Dedifferentiated amniotic fluid mesenchymal stem cell (primary cell): ENCODE data around the gene KDR.

Source experiments
- DNase-seq: peaks from one replicate; pipeline ENCODE4 v3.0.0-alpha.2; 2016; ENCODE audit errors: extremely low spot score

The KDR gene

DNA sequence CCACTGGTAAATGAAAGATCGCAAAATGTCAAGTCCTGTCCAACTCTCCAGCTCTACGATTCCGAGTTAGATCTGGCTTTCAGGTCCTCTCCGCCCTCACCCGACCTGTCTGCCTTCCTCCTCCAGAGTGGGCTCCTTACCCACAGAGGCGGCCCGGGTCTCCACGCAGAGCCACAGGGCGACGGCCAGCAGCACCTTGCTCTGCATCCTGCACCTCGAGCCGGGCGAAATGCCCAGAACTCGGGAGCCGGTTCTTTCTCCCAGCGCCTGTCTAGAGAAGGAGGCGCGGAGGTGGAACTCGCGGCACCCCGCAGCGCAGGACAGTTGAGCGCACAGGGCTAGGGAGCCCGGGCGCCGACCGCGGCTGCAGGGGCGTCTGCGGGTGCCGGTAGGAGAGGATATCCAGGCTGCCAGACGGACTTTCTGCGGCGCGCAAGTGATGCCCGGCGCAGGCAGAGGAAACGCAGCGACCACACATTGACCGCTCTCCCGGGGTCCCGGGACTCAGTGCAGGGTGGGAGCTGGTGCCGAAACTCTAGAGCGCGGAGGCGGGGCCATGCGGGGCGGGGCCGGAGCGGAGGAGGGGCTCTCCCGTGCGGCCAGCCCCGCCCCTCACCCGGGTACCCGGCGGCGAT lies at the start of gene KDR:
TSS of gene KDR (minus strand) at position 509 of the 635 bp plus-strand sequence. CDS start at position 207, 302 bp downstream.
- DNase-seq = no peak

DNA sequence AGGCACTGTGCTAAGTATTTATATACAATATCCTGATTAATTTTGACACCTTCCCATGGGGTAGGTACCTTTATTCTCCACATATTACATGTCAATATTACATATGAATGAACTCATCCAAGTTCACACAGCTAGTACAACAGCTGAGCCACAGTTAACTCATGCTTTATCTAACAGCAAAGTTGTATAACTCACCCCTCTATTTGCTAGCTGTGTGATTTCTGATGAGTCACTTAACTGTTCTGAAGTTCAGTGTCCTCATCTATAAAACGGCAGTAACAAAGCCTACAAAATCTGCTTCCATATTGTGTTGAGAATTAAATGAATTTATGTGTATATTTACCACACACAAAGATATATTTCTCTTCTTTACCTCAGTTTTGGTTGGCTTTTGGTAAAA lies 48.2 kb upstream of the KDR start:
- peak; percentile 13 for DNase-seq

GRCh38 chr4:55172694-55173287 lies 47.4 kb upstream of the KDR start:
- no peak for DNase-seq

DNA sequence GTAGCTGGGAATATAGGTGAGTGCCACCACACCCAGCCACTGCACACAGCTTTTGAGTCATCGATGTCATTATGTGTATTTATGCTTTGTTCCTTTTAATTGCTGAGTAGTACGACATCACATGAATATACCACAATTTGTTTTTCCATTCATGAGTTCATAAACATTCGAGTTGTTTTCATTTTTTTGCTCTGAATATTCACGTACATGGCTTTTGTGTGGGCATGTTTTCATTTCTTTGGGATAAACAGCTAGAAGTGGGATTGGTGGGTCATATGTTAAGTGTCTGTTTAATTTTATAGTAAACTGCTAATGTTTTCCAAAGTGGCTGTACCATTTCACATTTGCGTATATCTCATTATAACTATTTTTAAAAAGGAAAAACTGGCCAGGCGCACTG lies 45.1 kb upstream of the KDR start:
- no peak for DNase-seq

DNA sequence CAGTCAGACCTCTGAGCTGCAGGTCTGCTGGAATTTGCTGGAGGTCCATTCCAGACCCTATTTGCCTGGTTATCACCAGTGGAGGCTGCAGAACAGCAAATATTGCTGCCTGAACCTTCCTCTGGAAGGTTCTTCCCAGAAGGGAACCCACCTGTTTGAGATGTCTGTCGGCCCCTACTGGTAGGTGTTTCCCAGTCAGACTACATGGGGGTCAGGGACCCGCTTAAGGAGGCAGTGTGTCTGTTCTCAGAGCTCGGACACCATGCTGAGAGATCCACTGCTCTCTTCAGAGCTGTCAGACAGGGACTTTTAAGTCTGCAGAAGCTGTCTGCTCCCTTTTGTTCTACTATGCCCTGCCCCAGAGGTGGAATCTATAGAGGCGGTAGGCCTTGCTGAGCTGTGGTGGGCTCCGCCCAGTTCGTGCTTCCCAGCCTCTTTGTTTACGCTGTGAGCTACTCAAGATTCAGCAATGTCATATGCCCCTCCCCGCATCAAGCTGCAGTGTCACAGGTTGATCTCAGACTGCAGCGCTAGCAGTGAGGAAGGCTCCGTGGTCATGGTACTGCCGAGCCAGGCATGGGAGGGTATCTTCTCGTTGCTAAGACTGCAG lies 44.1 kb upstream of the KDR start:
- no peak for DNase-seq

DNA sequence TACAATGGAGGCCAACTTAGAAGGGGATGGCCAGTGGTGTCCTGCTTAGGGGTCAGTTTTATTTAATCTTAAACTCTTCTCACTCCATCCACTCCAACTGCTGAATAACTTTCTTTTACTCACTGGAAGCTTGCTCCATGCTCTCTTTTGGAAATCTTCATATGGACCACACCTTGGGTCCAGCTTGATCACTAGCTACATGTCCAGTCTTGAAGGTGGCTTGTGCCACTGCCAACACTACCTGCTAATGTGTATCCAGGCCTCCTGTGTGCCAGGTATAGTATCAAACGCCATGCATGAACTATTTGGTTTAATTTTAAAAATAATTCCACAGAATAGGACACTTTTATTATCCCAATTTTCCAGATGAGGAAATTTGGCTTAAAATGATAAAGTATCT lies 37.0 kb upstream of the KDR start:
- no peak for DNase-seq

DNA sequence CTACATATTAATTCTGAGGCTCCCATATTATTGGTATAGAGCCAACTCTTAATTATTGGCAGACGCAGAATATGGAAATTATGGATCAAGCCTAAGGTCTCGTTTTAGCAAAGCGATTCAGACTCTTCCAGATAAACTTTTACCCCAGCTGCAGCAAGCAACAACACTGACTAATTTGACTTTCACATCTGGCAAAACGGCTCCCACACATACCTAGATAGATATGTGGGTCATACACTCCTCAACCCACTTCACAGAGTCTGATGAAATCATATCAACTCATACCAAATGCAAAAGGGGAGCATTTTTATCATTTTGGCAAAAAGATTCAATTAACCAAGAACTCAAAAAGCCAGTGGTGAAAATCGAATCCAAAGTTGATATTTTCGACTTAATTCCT lies 36.3 kb upstream of the KDR start:
- no peak for DNase-seq

DNA sequence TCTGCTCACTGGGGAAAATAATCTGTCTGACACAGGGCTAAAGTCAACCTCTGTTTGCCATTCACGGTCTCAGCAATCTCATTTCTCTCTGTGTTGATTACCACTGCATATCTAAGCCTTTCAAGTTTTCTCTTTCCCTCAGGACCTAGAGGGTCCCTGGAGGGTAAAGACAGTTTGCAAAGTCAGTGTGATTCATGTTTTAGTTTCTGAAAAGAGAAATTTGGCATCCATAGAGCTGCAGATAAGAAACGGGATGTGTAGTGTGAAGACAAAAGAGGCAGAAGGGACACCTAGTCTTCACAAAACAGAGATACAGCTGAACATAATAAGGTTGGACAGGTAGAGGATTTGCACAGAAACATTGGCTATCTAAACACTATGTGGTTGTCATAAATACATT lies 34.5 kb upstream of the KDR start:
- no peak for DNase-seq

DNA sequence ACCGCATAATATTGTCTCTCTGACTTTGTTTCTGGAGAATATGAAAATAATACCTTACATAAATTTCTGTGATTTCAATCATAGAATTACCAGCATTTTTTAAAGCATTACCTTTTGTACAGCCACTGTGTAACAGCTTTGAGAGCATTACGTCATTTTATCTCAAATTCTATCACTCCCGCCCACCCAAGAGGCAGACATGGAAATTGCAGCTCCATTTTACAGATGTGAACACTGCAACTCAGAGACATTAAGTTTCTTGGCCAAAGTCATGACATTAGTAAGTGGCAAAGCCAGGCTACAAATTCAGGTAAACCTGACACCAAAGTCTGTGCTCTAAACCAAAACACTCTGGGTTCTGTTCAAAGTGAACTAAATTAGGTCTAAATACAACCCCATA lies 33.6 kb upstream of the KDR start:
- DNase-seq = no peak

DNA sequence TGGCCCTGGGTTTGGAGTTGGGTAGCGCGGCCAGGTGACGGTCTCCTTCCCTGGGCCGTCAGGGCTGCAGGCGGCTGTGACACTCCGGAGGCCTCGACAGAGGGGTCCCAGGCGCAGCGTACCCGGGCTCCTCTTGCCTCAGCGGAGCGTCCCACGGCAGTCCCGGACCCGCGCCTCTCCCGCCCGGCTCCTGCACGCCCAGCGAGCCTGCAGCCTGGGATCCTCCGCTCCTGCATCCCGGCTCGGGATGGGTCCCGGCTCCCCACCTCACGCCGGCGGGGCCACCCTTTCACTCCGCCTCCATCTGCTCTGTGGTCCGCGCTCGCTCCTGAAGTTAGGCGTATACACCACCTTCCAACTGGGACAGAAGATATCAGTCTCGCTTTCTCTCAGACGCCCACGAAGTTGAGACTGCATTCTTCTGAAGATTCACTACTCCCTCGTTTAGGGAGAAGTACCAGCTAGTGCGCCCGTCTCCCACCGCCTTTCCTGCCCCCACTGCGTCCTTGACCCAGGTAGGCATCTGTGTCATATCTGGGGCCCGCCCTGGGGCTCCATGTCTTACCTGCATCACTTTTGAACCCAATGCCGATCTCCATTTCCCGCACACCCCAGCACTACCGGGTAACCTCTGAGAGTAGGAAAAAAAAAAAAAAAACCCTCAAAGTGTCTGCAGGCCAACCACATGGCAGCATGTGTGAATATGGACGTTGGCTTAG lies 32.3 kb upstream of the KDR start:
- no peak for DNase-seq

- DNase-seq = no peak
Measured at GRCh38 chr4:55154933-55155332, 29.5 kb upstream of the KDR start.

GRCh38 chr4:55154290-55154880 lies 29.0 kb upstream of the KDR start:
- DNase-seq = no peak

DNA sequence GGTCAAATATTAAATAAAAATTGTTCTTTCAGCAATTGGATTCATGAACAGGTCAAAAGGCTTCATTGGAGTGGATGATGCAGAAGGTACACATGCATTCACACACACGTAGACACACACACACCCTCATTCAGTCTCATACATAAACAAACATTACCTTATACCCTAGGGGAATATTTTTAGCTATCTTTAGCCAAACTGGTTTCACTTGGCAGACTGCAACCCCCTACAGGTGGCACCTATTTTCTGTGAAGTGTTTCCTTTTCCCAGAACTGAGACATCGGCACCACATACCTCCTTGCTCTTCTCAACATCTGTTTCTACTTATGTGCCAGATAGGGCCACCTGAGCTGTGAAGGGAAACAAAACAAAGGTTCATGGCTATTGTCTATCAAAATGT lies 18.5 kb upstream of the KDR start:
- no peak for DNase-seq

GRCh38 chr4:55138367-55138766 lies 13.0 kb upstream of the KDR start:
- DNase-seq = no peak

- no peak for DNase-seq
Measured at GRCh38 chr4:55136634-55137033, 11.2 kb upstream of the KDR start.

- DNase-seq = no peak
Measured at GRCh38 chr4:55133951-55134350, 8.6 kb upstream of the KDR start.

DNA sequence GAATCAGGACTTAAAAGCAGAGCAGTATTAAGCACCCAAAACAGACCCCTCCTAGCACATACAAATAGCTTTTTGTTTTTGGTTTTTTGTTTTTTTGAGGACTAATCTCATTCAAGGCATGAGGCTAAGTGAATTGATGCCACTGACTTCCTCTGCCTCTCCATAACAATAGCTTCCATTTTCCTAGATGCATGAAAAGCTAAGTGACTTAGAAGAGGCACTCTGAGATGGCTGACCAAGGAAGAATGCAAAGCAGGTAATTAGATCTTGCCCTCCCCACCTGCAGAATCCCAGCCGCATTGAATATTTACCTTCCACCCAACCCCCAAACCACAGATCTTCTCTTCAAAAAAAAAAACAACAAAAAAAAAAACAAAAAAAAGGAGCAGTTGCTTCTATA lies 7.4 kb upstream of the KDR start:
- no peak for DNase-seq

- no peak for DNase-seq
Measured at GRCh38 chr4:55127521-55127920, 2.1 kb upstream of the KDR start.

- no peak for DNase-seq
Measured at GRCh38 chr4:55127053-55127452, 1.7 kb upstream of the KDR start.

DNA sequence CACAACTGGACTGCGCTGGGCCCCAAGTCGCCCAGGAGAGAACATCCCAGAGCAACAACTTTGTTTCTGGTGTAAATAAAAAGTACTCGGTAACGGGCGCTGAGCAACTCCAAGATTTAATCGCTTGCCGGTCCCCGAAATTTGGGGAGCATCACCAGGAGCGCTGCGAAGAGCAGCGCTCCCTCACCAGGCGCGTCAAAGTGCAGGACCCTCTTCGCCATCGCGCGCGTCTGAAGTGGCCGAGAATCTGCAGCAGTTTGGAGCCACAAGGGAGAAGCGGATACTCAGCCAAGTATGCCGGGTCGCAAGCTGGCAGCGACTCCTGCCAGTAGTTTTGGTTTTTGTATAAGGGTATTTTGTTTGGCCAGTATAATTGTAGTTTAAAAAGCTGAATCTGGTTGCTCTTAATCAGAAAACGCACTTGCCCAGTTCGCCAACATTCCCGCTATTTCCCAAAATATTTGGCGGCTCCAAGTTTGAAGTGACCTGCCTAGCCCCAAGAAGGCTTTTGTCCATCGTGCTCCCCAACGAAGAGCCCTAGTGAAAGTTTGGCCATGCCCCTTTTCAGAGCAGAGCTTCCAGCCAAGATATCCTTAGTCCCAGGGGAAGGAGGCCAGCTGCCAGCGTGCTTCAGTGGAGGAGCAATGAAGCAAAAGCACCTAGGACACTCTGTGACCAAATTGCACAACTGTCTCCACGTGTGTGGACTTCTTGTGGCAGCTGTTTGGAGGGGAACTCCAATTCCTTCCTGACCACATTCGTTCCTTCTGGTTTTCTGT lies 557 bp upstream of the KDR start:
- no peak for DNase-seq

DNA sequence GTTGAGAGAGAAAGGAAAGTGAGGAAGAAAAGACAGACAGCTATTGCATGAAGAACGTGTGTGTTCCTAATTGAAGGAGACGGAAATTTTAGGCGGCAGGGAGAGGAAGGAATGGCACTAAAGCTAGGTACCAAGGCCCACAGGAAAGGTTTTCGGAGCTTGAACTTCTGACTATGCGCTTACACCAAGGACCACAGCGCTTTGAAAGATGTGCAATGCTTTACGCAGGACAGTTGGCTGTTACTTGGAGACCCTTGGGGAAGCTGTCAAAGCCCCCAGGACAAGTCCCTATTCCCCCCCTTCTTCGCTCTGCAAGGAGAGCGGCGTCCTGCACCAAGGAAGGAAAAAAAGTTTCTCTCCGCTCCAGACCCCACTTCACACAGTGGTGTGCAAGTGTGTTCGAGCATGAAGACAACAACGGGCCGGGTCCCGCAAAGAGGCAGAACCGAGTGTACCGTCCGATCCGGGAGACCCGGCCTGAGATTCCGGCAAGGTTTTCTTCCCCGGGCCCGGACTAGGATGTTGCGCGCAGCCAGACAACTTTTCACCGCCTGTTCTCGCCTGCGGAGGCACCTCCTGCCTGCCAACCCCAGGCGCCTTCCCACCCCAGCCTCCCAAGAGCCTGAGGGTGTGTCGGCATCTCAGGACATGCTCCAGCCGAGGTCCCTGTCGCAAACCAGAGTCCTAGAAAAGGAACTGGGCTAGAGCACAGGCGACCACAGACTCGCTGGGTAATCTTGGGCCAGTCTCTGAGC lies 896 bp downstream of the KDR start:
- no peak for DNase-seq
